HepG2 (cell line): ENCODE data around the gene JPT2. TPM values are rescaled to one million over a fixed set of nuclear protein-coding genes. Genes with fewer than 3 reads are reported as not detected.
A peak's percentile ranks its signal among the peaks of the same experiment; 100 is the strongest.

ENCODE experiments used
- microRNA-seq: library from miRNA; unstranded; fragments of <30 nt; microRNA quantifications from one replicate; pipeline ENCODE4, GENCODE V29; 2020
- polyA plus RNA-seq, 8 experiments: library from polyadenylated mRNA; depleted of rRNA in 3 of 8; stranded (reverse) in 7 of 8; unstranded in 1 of 8; fragments of >200 nt; fragmentation: Illumina TruSeq in 4 of 8; extraction: Trizol in 4 of 8; gene quantifications; 2 replicates each; pipeline versions ENCODE4 v1.2.1 to v1.2.3, GENCODE V29; 2011 to 2016; ENCODE audit warnings: low read depth in 4 of 8, missing spikeins in 1 of 8, mixed read lengths in 1 of 8; ENCODE audit not compliant: insufficient read depth in 1 of 8
- small RNA-seq, 3 experiments: library from RNA; depleted of rRNA; stranded (forward); fragments of <200 nt; gene quantifications; one replicate each; pipeline ENCODE3, GENCODE V24; 2012; ENCODE audit warnings: low read depth in 2 of 3, low replicate concordance in 1 of 3; ENCODE audit not compliant: insufficient read length in 3 of 3, insufficient read depth in 2 of 3
- total RNA-seq, 5 experiments: library from RNA; depleted of rRNA; stranded (reverse); fragments of >200 nt; fragmentation: Illumina TruSeq; extraction: Trizol; gene quantifications; 2 replicates each; pipeline ENCODE4 v1.2.3, GENCODE V29; 2016; ENCODE audit warnings: low read depth in 1 of 5

JPT2 gene
- total and polyA plus RNA-seq, 2 of the 13 experiments (the other 11 are each of a cell fraction or from before 2014, with no cell fraction given) = 53.5 to 89.4 TPM

Small RNA genes within 50 kb of the gene (microRNA-seq; reads per million reads assigned to microRNA genes)
- gene MIR3177 = 6.1 reads per million, percentile 36 among the genes with 10 or more reads in this experiment

Small RNA genes within 50 kb of the gene (small RNA-seq; reads per million reads assigned to genes)
- gene MIR3177 = 0 reads per million in 3 experiments

Other genes starting within 250 kb of the JPT2 start
- gene PERCC1, start 247.2 kb upstream of the JPT2 start, total RNA-seq (2016; rRNA removed; fragmentation: Illumina TruSeq; extraction: Trizol) = 0.15 TPM in 1 of 2 replicates, not detected in the other
- not detected in 2 replicates for gene PERCC1, start 247.2 kb upstream of the JPT2 start, polyA plus RNA-seq (2011; rRNA removed)
- 1.5 and 1.8 TPM in 2 replicates for gene CCDC154, start 233.7 kb upstream of the JPT2 start, total RNA-seq (2016; rRNA removed; fragmentation: Illumina TruSeq; extraction: Trizol)
- 0.84 and 0.92 TPM in 2 replicates for gene CCDC154, start 233.7 kb upstream of the JPT2 start, polyA plus RNA-seq (2011; rRNA removed)
- gene CLCN7, start 203.3 kb upstream of the JPT2 start, total RNA-seq (2016; rRNA removed; fragmentation: Illumina TruSeq; extraction: Trizol) = 9.8 and 25.1 TPM in 2 replicates
- gene CLCN7, start 203.3 kb upstream of the JPT2 start, polyA plus RNA-seq (2011; rRNA removed) = 24.6 and 33.6 TPM in 2 replicates
- not detected in 2 replicates for gene PTX4, start 189.3 kb upstream of the JPT2 start, total RNA-seq (2016; rRNA removed; fragmentation: Illumina TruSeq; extraction: Trizol)
- 0.04 TPM in 1 of 2 replicates, not detected in the other for gene PTX4, start 189.3 kb upstream of the JPT2 start, polyA plus RNA-seq (2011; rRNA removed)
- gene TELO2, start 184.9 kb upstream of the JPT2 start, total RNA-seq (2016; rRNA removed; fragmentation: Illumina TruSeq; extraction: Trizol) = 8.9 and 17.9 TPM in 2 replicates
- 10.1 and 12.5 TPM in 2 replicates for gene TELO2, start 184.9 kb upstream of the JPT2 start, polyA plus RNA-seq (2011; rRNA removed)
- not detected in 2 replicates for gene TMEM204, start 144.6 kb upstream of the JPT2 start, total RNA-seq (2016; rRNA removed; fragmentation: Illumina TruSeq; extraction: Trizol)
- not detected in 2 replicates for gene TMEM204, start 144.6 kb upstream of the JPT2 start, polyA plus RNA-seq (2011; rRNA removed)
- gene IFT140, start 66.2 kb upstream of the JPT2 start, total RNA-seq (2016; rRNA removed; fragmentation: Illumina TruSeq; extraction: Trizol) = 7.8 and 9.5 TPM in 2 replicates
- 5.8 and 7.0 TPM in 2 replicates for gene IFT140, start 66.2 kb upstream of the JPT2 start, polyA plus RNA-seq (2011; rRNA removed)
- 6.6 and 6.8 TPM in 2 replicates for gene CRAMP1, start 65.9 kb upstream of the JPT2 start, total RNA-seq (2016; rRNA removed; fragmentation: Illumina TruSeq; extraction: Trizol)
- gene CRAMP1, start 65.9 kb upstream of the JPT2 start, polyA plus RNA-seq (2011; rRNA removed) = 9.7 and 13.0 TPM in 2 replicates
- gene MAPK8IP3, start 27.9 kb downstream of the JPT2 start, total RNA-seq (2016; rRNA removed; fragmentation: Illumina TruSeq; extraction: Trizol) = 3.6 and 25.1 TPM in 2 replicates
- gene MAPK8IP3, start 27.9 kb downstream of the JPT2 start, polyA plus RNA-seq (2011; rRNA removed) = 41.7 and 65.8 TPM in 2 replicates
- gene NME3, start 93.3 kb downstream of the JPT2 start, total RNA-seq (2016; rRNA removed; fragmentation: Illumina TruSeq; extraction: Trizol) = 4.9 and 15.9 TPM in 2 replicates
- 10.4 and 13.9 TPM in 2 replicates for gene NME3, start 93.3 kb downstream of the JPT2 start, polyA plus RNA-seq (2011; rRNA removed)
- 1.7 and 7.6 TPM in 2 replicates for gene EME2, start 94.5 kb downstream of the JPT2 start, total RNA-seq (2016; rRNA removed; fragmentation: Illumina TruSeq; extraction: Trizol)
- gene EME2, start 94.5 kb downstream of the JPT2 start, polyA plus RNA-seq (2011; rRNA removed) = 4.4 and 6.5 TPM in 2 replicates
- 129 and 131 TPM in 2 replicates for gene MRPS34, start 94.9 kb downstream of the JPT2 start, total RNA-seq (2016; rRNA removed; fragmentation: Illumina TruSeq; extraction: Trizol)
- gene MRPS34, start 94.9 kb downstream of the JPT2 start, polyA plus RNA-seq (2011; rRNA removed) = 61.3 and 63.5 TPM in 2 replicates
- gene SPSB3, start 104.3 kb downstream of the JPT2 start, total RNA-seq (2016; rRNA removed; fragmentation: Illumina TruSeq; extraction: Trizol) = 8.2 and 13.2 TPM in 2 replicates
- gene SPSB3, start 104.3 kb downstream of the JPT2 start, polyA plus RNA-seq (2011; rRNA removed) = 21.9 and 26.7 TPM in 2 replicates
- 43.8 and 61.5 TPM in 2 replicates for gene NUBP2, start 104.7 kb downstream of the JPT2 start, total RNA-seq (2016; rRNA removed; fragmentation: Illumina TruSeq; extraction: Trizol)
- gene NUBP2, start 104.7 kb downstream of the JPT2 start, polyA plus RNA-seq (2011; rRNA removed) = 25.7 and 33.5 TPM in 2 replicates
- 0.81 and 2.4 TPM in 2 replicates for gene IGFALS, start 115.4 kb downstream of the JPT2 start, total RNA-seq (2016; rRNA removed; fragmentation: Illumina TruSeq; extraction: Trizol)
- gene IGFALS, start 115.4 kb downstream of the JPT2 start, polyA plus RNA-seq (2011; rRNA removed) = 0.34 and 0.95 TPM in 2 replicates
- 55.6 and 70.4 TPM in 2 replicates for gene HAGH, start 148.5 kb downstream of the JPT2 start, total RNA-seq (2016; rRNA removed; fragmentation: Illumina TruSeq; extraction: Trizol)
- 95.4 and 110 TPM in 2 replicates for gene HAGH, start 148.5 kb downstream of the JPT2 start, polyA plus RNA-seq (2011; rRNA removed)
- gene FAHD1, start 148.9 kb downstream of the JPT2 start, total RNA-seq (2016; rRNA removed; fragmentation: Illumina TruSeq; extraction: Trizol) = 45.3 and 55.1 TPM in 2 replicates
- 39.0 and 45.0 TPM in 2 replicates for gene FAHD1, start 148.9 kb downstream of the JPT2 start, polyA plus RNA-seq (2011; rRNA removed)
- gene MEIOB, start 193.9 kb downstream of the JPT2 start, total RNA-seq (2016; rRNA removed; fragmentation: Illumina TruSeq; extraction: Trizol) = not detected in 2 replicates
- 0.05 and 0.17 TPM in 2 replicates for gene MEIOB, start 193.9 kb downstream of the JPT2 start, polyA plus RNA-seq (2011; rRNA removed)
- not detected in 2 replicates for gene HS3ST6, start 240.1 kb downstream of the JPT2 start, total RNA-seq (2016; rRNA removed; fragmentation: Illumina TruSeq; extraction: Trizol)
- not detected in 2 replicates for gene HS3ST6, start 240.1 kb downstream of the JPT2 start, polyA plus RNA-seq (2011; rRNA removed)